Measurements from ENCODE around the gene TESK2.

GRCh38 chr1:45317166-45317565 lies 173.8 kb downstream of the TESK2 start:
- TF ChIP-seq POLR2A (IDR thresholded peaks at IDR 0.05), result no peak
- TF ChIP-seq CTCF (IDR thresholded peaks at IDR 0.05), result no peak

Data from right lobe of liver (tissue), 4 donors.